Inflammatory macrophage treated with lipopolysaccharide for 4 hours (primary cell): ENCODE results near the gene HOXC12.

Experiments used
- DNase-seq: peaks from one replicate; pipeline ENCODE4 v3.0.0-alpha.2; 2020

Gene HOXC12, protein sequence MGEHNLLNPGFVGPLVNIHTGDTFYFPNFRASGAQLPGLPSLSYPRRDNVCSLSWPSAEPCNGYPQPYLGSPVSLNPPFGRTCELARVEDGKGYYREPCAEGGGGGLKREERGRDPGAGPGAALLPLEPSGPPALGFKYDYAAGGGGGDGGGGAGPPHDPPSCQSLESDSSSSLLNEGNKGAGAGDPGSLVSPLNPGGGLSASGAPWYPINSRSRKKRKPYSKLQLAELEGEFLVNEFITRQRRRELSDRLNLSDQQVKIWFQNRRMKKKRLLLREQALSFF

DNA sequence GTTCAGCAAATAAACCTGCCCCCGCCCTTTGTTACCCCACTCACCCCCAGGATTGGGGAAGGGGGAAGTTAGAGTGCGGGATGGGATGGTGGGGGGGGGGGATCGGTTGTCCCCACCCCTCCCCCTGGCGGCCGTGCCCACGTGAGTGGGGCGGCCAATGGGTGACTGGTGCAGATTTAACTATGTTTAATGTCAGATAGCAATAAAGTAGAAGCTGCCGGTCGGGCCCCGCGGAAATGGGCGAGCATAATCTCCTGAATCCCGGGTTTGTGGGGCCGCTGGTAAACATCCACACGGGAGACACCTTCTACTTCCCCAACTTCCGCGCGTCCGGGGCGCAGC lies at the start of gene HOXC12:
TSS of gene HOXC12 (plus strand) at position 210 of the 342 bp plus-strand sequence. CDS start at position 237, 27 bp downstream.
- no peak for DNase-seq

DNA sequence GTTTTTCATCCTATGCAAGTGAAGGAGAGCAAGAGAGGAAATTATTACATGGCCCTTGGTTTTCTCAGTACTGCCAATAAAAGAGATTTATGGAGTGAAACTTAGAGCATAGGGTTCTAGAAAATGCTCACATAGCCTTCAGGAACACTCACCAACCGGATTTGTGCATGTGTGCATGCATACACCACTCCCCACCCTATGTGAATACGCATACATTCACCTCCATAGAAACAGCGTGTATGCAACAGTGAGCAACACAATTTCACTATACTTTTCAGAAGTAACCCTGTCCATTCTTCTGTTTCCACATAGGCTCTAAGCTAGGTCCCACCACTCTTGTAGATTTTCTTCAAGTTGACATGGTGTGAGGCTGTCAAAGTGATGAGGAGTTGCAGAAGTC lies 47.6 kb upstream of the HOXC12 start:
- DNase-seq = no peak

DNA sequence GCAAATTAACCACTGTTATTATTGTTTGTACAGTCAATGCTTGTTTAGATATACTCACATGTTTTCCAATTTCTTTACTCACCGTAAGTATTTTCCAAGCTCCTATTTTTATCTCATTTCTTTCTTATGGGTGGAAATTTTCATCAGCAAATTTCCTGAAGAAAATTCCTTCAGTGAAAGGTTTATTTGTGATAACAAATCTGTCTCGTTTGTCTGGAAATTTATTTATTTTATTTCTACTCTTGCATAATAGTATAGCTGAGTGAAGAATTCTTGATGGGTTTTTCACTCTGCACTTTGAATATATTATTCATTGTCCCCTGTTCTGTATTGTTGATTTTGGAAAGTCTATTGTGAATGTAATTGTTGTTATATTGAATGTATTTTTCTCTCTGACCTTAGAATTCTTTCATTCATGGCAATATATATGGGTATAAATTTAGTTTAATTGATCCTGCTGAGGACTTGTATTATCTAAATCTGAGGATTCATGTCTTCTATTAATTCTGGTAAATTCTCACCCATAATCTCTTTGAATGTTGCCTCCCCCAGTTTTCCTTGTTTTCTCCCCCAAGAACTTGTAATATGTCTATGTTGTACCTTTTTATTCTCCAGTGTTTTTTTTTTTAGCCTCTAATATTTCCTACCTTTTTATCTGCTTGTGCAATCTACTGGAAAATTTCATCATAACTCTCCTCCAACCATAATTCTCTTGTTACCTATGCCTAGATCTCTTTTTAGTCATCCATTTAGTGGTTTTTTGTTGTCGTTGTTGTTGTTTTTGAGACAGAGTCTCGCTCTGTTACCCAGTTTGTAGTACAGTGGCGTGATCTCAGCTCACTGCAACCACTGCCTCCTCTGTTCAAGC lies 37.7 kb upstream of the HOXC12 start:
- DNase-seq = no peak

DNA sequence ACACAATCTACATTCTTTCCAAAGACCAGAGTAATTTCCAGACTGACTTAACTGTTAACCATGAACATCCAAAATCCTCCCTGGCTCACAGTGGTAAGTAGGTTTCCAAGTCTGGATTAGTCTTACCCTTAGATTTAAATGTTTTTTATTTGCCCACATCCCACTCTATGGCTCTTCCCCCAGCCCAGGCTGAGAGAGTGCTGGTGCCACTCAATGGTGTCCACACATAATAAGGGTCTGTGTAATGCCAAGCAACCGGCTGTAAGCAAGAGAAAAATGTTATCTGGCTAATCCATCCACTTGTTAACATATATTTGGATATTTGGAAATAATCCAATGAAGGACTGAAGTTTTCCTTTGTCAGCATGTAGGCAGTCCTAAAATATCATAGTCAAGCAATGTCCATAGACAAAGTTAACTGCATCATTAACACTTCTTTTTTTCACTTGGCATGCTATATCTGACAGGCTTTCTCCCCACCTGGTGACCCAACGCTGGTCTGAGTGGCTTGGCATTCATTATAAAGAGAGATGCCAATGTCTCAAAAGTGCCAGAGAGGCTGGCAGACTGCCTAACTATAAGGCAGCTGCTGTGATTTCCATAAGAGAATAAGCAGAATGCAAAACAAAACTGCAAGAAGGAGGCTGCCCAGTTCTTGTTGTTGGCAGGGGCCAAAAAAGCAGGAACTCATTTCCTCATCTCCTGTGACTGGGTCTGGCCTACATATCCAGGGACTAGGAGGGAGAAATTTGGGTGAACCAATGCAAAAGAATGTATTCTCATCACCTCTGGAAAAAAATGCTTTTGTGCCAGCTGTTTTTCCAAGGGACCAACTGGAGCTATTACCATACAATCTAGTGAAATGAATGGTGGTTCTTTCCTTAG lies 29.9 kb upstream of the HOXC12 start:
- DNase-seq = no peak

DNA sequence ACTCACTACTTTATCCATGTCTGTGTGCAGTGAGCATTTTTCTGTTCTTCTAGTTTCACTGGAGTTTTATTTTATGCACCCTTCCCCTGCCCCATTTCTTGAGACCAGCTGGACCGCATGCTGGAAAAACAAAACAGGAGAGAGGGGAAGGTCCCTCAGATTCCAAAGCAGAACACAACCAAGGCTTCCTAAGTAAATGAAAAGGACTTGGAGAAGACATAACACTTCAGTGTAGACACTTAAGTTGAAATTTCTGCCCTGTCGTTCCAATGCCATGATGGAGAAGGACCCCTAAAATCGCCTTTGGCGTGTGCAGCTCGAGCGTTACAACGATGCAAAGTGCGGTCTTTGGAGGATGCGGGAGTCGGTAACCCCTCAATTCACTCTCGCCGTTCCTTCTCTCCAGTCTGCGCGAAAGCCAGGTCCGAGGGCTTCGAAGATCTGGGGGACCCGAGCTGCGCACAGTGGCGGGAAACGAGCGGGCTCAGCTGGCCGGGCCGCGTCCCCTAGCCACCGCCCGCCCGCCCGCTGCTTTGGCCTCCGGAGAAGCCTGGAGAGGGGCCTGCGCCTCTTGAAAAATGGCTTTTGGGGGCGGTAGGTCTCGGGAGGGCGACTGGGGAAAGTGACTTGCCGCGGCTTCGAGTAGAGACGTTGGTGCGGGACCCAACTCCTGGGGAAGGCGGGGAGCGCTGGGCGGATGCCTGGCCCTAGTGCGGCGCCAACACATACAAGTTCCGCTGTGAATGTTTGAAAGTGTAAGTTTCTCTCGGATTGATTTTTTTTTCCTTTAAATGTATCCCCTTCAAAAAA lies 27.3 kb upstream of the HOXC12 start:
- no peak for DNase-seq

DNA sequence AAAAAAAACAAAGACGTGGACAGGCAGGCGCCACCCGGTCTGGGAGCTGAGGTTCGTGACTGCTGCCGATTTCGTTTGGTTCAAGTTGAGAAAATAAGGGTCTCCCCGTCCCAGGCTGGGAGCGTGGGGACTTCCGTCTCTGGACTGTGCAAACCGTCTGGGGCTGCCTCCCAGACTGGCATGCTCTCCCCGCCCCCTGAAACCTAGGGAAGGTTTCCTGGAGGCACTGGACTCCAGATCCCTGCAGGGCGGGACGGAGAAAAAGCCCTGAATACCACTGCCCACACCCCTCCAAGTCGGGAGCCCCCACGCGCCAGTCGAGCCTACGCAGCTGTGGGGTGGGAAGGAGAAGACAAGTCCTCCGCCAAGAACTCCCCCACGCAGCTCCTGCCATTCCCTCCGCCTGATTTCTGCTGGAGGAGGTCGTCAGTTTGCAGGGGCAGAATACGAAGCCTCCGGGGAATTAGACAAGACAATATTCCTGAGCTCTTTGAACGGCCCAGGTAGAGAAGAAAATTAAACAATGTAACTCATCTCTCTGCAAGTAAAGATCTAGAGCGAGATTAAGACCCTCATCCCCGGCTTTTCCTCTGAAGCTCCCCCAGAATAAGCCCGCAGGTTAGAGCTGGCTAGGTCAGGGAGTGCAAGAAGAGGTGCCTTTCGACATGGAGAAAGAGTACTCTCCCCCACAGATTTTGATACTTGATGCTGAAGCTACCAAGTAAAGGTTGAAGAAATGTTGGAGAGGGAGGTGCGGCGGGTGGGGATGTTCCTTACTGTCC lies 26.5 kb upstream of the HOXC12 start:
- DNase-seq = no peak

DNA sequence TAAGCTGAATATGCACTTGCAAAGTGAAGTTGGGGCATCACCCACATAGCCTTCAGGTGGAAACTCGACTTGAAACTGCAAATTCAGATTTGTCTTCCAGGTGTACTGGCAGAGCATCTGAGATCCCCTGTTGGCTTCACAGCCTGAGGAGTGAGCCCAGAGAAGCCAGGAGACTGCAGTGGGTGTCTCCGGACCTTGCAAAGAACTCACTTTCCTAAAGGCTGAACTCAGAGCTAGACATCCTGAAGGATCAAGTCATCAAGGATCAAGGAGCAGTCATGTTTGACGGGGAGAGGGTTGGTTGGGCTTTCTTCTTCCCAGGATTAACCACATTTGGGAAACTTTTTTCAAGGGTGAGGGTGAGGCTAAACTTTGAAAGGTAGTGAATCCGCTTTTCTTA lies 25.2 kb upstream of the HOXC12 start:
- no peak for DNase-seq

DNA sequence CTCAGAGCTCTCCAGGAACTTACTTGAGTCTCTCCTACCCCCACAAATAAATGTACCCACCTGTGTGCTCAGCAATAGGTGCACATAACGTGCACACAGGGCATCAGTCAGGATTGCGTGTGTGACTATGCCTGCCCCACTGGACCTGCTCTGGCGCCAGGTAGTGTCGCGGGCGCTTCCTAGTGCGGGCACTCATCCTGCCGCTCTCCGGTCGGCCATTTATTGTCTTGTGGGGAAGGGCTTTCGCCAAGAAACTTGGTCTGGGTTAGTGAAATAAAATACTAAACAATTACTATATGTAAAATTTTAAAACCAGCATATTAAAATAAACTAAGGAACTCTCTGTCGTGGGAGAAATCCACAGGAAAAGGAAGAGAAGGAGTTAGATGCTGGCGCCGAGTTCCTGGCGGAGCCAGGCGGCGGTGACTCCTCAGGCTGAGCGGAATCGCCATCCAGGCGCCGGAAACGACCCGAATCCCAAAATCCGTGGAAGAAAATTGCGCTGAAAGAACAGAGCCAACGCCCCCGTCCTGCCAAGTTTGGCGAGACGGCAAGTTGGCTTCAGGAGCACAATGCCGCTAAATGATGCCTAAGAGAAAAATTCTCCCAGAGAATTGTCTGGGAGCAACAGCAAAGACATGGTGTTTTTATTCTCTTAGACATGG lies 24.0 kb upstream of the HOXC12 start:
- DNase-seq = no peak

DNA sequence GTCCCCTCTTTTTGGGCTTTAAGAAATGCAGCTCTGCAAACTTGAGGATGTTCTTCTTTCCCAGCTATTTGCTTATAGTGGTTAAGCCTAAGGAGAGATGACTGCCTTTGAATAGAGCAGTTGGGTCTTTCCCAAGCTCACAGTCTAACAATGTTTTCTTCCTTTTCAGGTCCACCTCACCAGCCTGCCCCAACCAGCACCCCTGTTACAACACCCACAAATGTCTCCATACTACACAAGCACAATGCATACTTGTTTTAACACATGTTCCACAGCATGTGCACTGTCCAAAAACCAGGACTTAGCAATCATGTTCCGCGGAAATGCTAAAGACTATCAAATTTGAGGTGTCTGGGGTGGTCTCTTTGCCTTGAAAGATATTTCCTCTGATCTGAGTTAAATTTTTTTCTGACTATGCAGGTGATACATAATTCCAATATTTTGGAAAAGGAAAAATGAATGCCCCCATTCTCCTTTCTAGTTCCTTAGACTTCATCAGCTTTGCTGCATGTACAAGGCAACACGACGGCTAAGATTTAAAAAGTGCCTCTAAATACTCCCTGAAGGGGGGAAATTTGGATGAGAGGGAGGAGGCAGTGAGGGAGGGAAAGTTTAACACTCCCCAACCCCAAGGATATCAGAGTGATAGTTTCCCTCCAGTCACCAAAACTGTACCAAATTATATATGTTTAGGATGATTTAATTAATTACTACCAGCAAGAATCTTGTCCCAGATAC lies 22.7 kb upstream of the HOXC12 start:
- DNase-seq = no peak

DNA sequence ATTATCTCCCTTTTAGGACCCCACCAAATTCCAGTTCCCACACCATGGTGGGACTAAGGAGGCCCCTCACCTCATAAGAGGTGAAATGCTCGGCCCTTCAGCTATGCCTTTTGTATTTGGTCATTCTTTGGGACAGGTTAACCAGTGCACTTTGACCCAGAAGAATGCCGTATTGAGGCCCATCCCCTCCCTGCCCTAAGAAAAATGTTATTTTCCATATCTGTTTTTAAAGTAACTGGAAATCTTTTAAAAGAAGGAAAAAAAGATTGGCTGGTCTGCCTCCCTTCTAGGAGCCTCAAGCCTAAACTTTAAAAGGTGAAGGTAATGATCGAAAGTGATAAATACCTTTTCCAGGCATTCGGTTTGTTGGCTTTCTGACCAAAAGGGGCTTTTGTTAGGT lies 21.8 kb upstream of the HOXC12 start:
- DNase-seq = no peak

DNA sequence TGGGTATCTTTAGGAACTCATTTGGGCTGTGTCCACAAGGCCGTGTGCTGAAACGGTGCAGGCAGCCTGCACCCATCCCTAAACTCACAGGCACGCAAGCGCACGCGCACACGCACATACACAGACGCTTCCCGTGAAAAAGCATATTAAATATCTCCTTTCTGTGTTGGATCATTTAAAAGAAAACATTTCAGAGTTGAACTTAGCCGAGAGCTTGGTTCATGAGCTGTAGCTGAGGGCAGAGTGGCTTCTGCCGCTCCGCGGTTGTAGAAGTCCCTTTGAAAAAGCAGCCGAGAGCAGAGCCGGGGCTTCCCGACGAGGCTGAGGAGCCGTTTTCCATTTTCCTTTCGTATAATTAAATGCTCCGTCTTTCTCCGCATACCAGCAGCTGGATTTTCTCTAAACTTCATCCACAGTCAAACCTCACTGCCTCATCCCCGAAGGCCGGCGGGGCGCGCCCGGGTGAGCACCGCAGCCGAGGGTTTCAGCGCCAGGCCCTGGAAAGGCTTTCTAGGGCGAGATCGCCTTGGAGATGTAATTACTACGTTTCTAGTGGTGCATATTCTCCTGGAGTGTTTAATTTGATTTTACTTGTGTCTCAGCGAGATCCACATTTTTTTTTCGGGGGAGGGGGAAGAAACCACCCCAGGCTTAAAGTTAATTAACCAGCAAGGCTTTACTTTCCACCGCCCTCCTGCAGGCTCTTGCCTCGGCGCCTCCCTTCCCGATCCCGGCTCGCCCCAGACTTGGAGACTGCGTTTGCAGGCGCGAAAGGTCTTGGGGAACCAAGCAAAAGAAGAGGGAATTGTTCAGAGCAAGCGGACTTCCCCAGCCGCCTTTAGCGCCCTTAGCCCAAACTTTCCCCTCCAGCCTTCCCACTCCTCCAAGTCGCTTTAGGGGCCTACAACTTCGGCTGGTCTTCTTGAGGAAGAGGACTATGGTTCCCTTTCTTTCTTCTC lies 19.0 kb upstream of the HOXC12 start:
- no peak for DNase-seq

DNA sequence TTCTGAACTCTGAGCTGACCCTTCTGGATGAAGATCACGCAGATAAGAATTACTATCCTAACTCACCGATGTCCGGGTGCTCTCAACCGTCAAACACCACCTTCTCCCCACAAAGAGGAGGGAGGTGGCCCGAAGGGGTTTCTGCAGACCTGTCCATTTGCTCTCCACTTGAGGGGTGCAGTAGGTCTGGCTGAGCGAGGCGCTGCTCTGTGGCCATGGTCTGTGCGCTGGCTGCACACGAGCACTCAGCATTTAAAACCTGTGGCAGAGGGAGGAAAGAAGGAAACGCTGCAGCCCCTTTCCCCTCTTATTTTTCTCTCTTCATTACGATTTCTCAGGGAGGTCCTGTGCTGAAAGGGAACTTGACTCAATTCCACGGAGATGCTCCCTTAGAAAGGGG lies 17.6 kb upstream of the HOXC12 start:
- no peak for DNase-seq

DNA sequence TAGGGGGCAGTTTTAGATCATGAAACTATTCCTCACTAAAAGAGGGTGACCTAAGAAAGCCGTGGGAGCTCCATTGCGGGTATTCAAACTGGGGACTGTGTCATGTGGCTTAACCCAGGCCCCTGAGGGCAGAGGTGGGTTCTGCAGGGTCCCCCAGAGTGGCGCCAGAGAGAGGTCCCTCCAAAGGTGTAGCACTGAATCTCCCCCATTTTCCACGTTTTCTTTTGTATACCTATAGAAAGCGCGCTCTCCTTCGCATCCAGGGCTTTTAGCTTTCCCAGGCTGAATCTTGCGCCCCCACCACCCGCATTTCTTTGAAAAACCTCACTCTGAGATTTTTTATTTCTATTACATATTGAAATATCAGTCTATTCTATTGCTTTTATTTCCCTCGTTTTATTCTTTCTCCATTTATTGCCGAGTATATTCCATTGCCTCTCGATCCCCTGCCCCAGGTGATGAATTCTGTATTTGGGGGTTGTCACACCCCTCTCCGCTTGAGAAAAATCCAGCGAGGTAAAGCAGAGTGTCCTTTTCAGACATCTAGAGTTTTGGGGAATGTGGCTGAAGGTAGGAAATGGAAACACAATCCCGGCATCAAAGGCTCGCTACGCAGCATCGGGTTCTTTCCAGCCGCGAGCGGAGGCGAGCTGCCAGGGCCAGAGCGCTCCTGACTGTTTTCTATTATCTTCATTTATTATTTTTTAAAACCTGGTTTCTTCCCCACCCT lies 16.9 kb upstream of the HOXC12 start:
- no peak for DNase-seq

DNA sequence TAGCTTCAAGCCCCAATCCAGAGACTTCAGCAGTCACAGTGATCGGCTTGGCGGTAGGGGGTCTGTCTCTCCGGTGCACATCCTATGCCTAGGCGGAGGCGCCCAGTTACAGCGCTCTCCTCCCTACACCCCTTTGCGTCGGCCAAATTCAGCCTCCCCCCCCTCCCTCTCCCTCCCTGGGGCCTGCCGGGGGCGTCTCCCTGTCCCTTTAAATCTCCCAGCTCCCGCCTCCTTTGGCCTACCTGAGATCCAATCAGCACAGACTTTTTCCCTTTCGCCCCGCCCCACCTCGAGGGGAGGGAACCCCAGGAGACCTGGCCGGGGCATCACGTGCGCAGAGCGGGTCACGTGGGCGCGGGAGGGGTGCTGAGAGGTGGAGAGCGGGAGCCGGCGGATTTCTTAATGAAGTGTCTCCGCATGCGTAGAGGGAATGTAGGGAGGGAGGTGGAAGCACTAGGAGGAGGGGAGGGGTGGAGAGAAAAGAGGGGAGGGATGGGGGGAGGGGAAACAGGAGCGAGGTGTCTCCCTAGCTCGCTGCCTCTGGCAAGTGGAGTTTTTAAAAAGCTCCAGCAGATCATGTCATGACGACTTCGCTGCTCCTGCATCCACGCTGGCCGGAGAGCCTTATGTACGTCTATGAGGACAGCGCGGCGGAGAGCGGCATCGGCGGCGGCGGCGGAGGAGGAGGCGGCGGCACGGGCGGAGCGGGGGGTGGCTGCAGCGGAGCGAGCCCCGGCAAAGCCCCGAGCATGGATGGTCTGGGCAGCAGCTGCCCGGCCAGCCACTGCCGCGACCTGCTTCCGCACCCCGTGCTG lies 16.2 kb upstream of the HOXC12 start, which contains the start of gene HOXC13:
TSS of gene HOXC13 (plus strand) at position 506 of the 815 bp plus-strand sequence. CDS start at position 582, 76 bp downstream.
- no peak for DNase-seq

DNA sequence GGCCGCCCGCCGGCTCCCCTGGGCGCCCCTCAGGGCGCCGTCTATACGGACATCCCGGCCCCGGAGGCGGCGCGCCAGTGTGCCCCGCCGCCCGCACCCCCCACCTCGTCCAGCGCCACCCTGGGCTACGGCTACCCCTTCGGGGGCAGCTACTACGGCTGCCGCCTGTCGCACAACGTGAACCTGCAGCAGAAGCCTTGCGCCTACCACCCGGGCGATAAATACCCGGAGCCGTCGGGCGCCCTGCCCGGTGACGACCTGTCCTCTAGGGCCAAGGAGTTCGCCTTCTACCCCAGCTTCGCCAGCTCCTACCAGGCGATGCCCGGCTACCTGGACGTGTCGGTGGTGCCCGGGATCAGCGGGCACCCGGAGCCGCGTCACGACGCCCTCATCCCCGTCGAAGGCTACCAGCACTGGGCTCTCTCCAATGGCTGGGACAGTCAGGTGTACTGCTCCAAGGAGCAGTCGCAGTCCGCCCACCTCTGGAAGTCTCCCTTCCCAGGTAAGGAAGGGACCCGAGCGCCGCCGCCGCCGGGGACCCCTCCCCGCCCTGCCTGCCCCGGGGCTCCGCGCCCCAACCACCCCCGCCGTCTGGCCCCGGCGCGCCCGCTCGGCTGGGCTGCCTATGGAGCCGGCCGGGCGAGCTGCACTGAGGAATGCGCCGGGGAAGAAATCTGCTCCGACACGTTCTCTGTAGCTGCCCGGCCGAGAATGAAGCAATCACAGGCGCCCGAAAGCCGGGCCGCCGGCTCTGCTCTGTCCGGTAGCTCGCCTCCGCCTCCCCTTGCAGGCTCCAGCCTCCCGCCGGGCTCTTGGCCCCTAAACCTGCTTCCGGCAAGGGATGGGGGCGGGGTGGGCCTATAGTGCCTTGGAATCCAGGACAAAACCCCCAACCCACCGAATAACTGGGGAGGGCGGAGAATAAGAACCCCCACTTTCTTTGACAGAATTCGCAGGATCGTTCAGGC lies 15.3 kb upstream of the HOXC12 start:
- DNase-seq = no peak

DNA sequence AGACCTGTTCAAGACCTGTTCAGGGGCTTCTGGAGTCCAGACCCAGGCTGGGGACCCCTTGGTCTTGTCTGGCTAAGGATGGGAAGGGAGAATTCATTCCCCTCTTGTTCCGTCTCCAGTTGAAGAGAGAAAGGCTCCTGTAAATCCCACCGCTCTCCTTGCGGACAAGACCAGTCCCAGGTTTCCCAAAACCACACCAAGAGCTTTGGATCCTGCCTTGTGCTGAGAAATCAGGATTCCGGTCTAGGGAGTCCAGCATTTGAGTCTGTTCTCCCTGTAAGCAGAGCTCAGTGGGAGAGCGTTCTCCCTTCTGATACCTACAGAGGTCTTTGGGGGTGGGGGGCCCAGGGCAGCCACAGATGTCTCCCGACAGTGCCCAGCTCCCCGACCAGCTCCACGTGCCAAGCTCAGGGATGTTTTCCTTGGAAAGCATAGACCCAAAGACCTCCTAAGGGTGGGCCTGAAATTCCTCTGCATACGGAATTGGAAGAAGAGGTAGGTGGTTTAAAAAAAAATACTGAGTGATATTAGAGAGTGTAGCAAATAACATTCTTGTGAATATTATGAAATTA lies 14.2 kb upstream of the HOXC12 start:
- no peak for DNase-seq
